HEK293 (cell line): Measurements from ENCODE around the gene CDC20.

Experiments
- EGR2 ChIP-seq: fragments of 450-650 bp; formaldehyde crosslinking; IDR thresholded peaks from 2 replicates; pipeline ENCODE4 v1.5.1; 2016; ENCODE audit warnings: low read depth, missing biosample characterization, missing genetic modification characterization
- FEZF1 ChIP-seq: fragments of 450-650 bp; formaldehyde crosslinking; IDR thresholded peaks from 2 replicates; pipeline ENCODE4 v1.5.1; 2016; ENCODE audit warnings: missing biosample characterization, missing genetic modification characterization
- GLI2 ChIP-seq: fragments of 450-650 bp; formaldehyde crosslinking; IDR thresholded peaks from 2 replicates; pipeline ENCODE4; 2017; ENCODE audit warnings: missing biosample characterization, missing genetic modification characterization, low read depth, borderline replicate concordance
- HOXD13 ChIP-seq: sonication (generic); formaldehyde crosslinking; IDR thresholded peaks from 2 replicates; pipeline ENCODE4 v1.8.0; 2022; ENCODE audit warnings: missing genetic modification reagents, borderline replicate concordance
- WT1 ChIP-seq: fragments of 450-650 bp; formaldehyde crosslinking; IDR thresholded peaks from 2 replicates; pipeline ENCODE4 v1.5.1; 2016; ENCODE audit warnings: missing biosample characterization, missing genetic modification characterization
- ZBTB8A ChIP-seq: fragments of 450-650 bp; formaldehyde crosslinking; IDR thresholded peaks from 2 replicates; pipeline ENCODE4 v1.5.1; 2016; ENCODE audit warnings: missing biosample characterization, missing genetic modification characterization
- ZNF114 ChIP-seq: fragments of 450-650 bp; formaldehyde crosslinking; IDR thresholded peaks from 2 replicates; pipeline ENCODE4 v1.5.0; 2017; ENCODE audit warnings: missing biosample characterization, missing genetic modification characterization
- ZNF132 ChIP-seq: fragments of 450-650 bp; formaldehyde crosslinking; IDR thresholded peaks from 2 replicates; pipeline ENCODE4 v1.5.1; 2017; ENCODE audit warnings: missing biosample characterization, missing genetic modification characterization, borderline replicate concordance
- ZNF140 ChIP-seq: fragments of 450-650 bp; formaldehyde crosslinking; IDR thresholded peaks from 2 replicates; pipeline ENCODE4 v1.5.1; 2016; ENCODE audit warnings: missing biosample characterization, missing genetic modification characterization
- ZNF157 ChIP-seq: fragments of 450-650 bp; formaldehyde crosslinking; IDR thresholded peaks from 2 replicates; pipeline ENCODE4 v1.5.1; 2016; ENCODE audit warnings: missing biosample characterization, missing genetic modification characterization
- ZNF24 ChIP-seq: fragments of 450-650 bp; formaldehyde crosslinking; IDR thresholded peaks from 2 replicates; pipeline ENCODE4 v1.5.1; 2016; ENCODE audit warnings: missing biosample characterization, missing genetic modification characterization
- ZNF266 ChIP-seq: fragments of 450-650 bp; formaldehyde crosslinking; IDR thresholded peaks from 2 replicates; pipeline ENCODE4 v1.5.1; 2016; ENCODE audit warnings: missing biosample characterization, missing genetic modification characterization, low read depth
- ZNF341 ChIP-seq: fragments of 450-650 bp; formaldehyde crosslinking; IDR thresholded peaks from 2 replicates; pipeline ENCODE4; 2016; ENCODE audit warnings: low read depth, missing biosample characterization, missing genetic modification characterization
- ZNF391 ChIP-seq: fragments of 450-650 bp; formaldehyde crosslinking; IDR thresholded peaks from 2 replicates; pipeline ENCODE4 v1.5.1; 2016; ENCODE audit warnings: low read depth, missing biosample characterization, missing genetic modification characterization, borderline replicate concordance
- ZNF544 ChIP-seq: fragments of 450-650 bp; formaldehyde crosslinking; IDR thresholded peaks from 2 replicates; pipeline ENCODE4 v1.5.0; 2017; ENCODE audit warnings: missing biosample characterization, missing genetic modification characterization
- ZNF555 ChIP-seq: fragments of 450-650 bp; formaldehyde crosslinking; conservative IDR thresholded peaks from 2 replicates; pipeline ENCODE4 v1.5.1; 2017; ENCODE audit warnings: missing biosample characterization, mild to moderate bottlenecking, missing genetic modification characterization, inconsistent platforms
- ZNF558 ChIP-seq: fragments of 450-650 bp; formaldehyde crosslinking; IDR thresholded peaks from 2 replicates; pipeline ENCODE4 v1.5.1; 2016; ENCODE audit warnings: missing biosample characterization, missing genetic modification characterization
- ZNF561 ChIP-seq: fragments of 450-650 bp; IDR thresholded peaks from 2 replicates; pipeline ENCODE4 v1.5.1; 2018; ENCODE audit warnings: missing biosample characterization, missing genetic modification characterization, borderline replicate concordance
- ZNF623 ChIP-seq: fragments of 450-650 bp; formaldehyde crosslinking; IDR thresholded peaks from 2 replicates; pipeline ENCODE4 v1.5.1; 2016; ENCODE audit warnings: missing biosample characterization, missing genetic modification characterization
- ZNF626 ChIP-seq: fragments of 450-650 bp; sonication (Bioruptor Pico); formaldehyde crosslinking; IDR thresholded peaks from 2 replicates; pipeline ENCODE4 v1.5.1; 2018; ENCODE audit warnings: missing biosample characterization, missing genetic modification characterization, inconsistent platforms
- ZNF677 ChIP-seq: fragments of 450-650 bp; IDR thresholded peaks from 2 replicates; pipeline ENCODE4 v1.5.0; 2018; ENCODE audit warnings: missing biosample characterization, mild to moderate bottlenecking, missing genetic modification characterization, moderate library complexity
- ZNF776 ChIP-seq: fragments of 450-650 bp; formaldehyde crosslinking; IDR thresholded peaks from 2 replicates; pipeline ENCODE4 v1.5.0; 2017; ENCODE audit warnings: missing biosample characterization, missing genetic modification characterization, borderline replicate concordance
- ZNF830 ChIP-seq: fragments of 450-650 bp; IDR thresholded peaks from 2 replicates; pipeline ENCODE4 v1.5.0; 2018; ENCODE audit warnings: missing biosample characterization, missing genetic modification characterization, low read depth, mild to moderate bottlenecking, moderate library complexity
- TF ChIP-seq, protein P1 (sequence below): fragments of 450-650 bp; formaldehyde crosslinking; IDR thresholded peaks from 2 replicates; pipeline ENCODE4; 2016; ENCODE audit warnings: missing biosample characterization, missing genetic modification characterization
- TF ChIP-seq, protein P2 (sequence below): fragments of 450-650 bp; formaldehyde crosslinking; IDR thresholded peaks from 2 replicates; pipeline ENCODE4 v1.5.1; 2016; ENCODE audit warnings: missing biosample characterization, missing genetic modification characterization
- TF ChIP-seq, protein P3 (sequence below): fragments of 450-650 bp; formaldehyde crosslinking; IDR thresholded peaks from 2 replicates; pipeline ENCODE4 v1.5.1; 2016; ENCODE audit warnings: missing biosample characterization, missing genetic modification characterization
- TF ChIP-seq, protein P4 (sequence below): fragments of 450-650 bp; formaldehyde crosslinking; IDR thresholded peaks from 2 replicates; pipeline ENCODE4 v1.5.1; 2016; ENCODE audit warnings: missing biosample characterization, missing genetic modification characterization
- TF ChIP-seq, protein P5 (sequence below): fragments of 450-650 bp; formaldehyde crosslinking; IDR thresholded peaks from 2 replicates; pipeline ENCODE4 v1.5.1; 2016; ENCODE audit warnings: missing biosample characterization, missing genetic modification characterization
- TF ChIP-seq, protein P6 (sequence below): fragments of 450-650 bp; formaldehyde crosslinking; IDR thresholded peaks from 2 replicates; pipeline ENCODE4 v1.5.1; 2016; ENCODE audit warnings: missing biosample characterization, missing genetic modification characterization, borderline replicate concordance
- TF ChIP-seq, protein P7 (sequence below): fragments of 450-650 bp; formaldehyde crosslinking; IDR thresholded peaks from 2 replicates; pipeline ENCODE4 v1.5.1; 2017; ENCODE audit warnings: missing biosample characterization, mild to moderate bottlenecking, missing genetic modification characterization, moderate library complexity
- TF ChIP-seq, protein P8 (sequence below): fragments of 450-650 bp; formaldehyde crosslinking; IDR thresholded peaks from 2 replicates; pipeline ENCODE4 v1.5.1; 2016; ENCODE audit warnings: missing biosample characterization, missing genetic modification characterization

CDC20 gene

DNA sequence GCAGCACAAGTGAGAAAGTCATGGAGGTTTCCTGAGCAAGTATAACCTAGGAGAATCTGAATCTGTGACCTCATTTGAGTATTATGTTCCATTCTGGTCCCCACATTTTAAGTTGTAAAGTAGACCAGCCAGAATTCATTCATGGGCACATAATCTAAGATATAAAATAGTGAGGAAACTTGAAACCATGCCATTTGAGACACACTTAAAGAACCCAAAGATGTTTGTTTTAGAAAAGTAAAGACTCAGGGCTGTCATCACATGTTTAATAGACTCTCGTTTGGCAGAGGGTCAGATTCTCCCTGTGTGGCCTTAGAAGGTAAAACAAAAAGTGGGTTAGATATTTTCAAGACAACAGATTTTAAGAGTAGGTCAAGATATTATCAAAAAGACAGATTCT lies 37.3 kb downstream of the CDC20 start (continued):
- TF ChIP-seq, protein P1, sequence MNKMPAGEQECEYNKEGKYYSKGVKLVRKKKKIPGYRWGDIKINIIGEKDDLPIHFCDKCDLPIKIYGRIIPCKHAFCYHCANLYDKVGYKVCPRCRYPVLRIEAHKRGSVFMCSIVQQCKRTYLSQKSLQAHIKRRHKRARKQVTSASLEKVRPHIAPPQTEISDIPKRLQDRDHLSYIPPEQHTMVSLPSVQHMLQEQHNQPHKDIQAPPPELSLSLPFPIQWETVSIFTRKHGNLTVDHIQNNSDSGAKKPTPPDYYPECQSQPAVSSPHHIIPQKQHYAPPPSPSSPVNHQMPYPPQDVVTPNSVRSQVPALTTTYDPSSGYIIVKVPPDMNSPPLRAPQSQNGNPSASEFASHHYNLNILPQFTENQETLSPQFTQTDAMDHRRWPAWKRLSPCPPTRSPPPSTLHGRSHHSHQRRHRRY: no peak
- TF ChIP-seq ZNF391 (tag by site-specific recombination) (0 out of 2 replicates have a peak, but pooled peaks have one; percentile 26), ZNF555 (tag by site-specific recombination) (no peak), ZNF114 (no peak), ZNF830 (no peak), ZNF561 (tag by site-specific recombination) (peak; percentile 66; the same call in 1 of the 2 replicates), ZNF157 (tag by site-specific recombination) (no peak), GLI2 (tag by site-specific recombination) (no peak), ZNF776 (tag by site-specific recombination) (no peak), ZNF266 (no peak), ZNF623 (no peak), ZNF626 (tag by site-specific recombination) (no peak), HOXD13 (no peak), WT1 (tag by site-specific recombination) (peak; percentile 66; the same call in 1 of the 2 replicates), EGR2 (tag by site-specific recombination) (no peak), ZNF24 (tag by site-specific recombination) (no peak), ZNF132 (no peak), ZNF341 (tag by site-specific recombination) (no peak), ZBTB8A (tag by site-specific recombination) (no peak; the same call in 1 of the 2 replicates), ZNF544 (tag by site-specific recombination) (no peak), ZNF677 (no peak), ZNF558 (tag by site-specific recombination) (no peak), FEZF1 (tag by site-specific recombination) (peak; percentile 89), ZNF140 (tag by site-specific recombination) (no peak)
- TF ChIP-seq, protein P2, sequence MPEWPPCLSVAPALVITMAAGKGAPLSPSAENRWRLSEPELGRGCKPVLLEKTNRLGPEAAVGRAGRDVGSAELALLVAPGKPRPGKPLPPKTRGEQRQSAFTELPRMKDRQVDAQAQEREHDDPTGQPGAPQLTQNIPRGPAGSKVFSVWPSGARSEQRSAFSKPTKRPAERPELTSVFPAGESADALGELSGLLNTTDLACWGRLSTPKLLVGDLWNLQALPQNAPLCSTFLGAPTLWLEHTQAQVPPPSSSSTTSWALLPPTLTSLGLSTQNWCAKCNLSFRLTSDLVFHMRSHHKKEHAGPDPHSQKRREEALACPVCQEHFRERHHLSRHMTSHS (tag by site-specific recombination): no peak
- TF ChIP-seq, protein P3, sequence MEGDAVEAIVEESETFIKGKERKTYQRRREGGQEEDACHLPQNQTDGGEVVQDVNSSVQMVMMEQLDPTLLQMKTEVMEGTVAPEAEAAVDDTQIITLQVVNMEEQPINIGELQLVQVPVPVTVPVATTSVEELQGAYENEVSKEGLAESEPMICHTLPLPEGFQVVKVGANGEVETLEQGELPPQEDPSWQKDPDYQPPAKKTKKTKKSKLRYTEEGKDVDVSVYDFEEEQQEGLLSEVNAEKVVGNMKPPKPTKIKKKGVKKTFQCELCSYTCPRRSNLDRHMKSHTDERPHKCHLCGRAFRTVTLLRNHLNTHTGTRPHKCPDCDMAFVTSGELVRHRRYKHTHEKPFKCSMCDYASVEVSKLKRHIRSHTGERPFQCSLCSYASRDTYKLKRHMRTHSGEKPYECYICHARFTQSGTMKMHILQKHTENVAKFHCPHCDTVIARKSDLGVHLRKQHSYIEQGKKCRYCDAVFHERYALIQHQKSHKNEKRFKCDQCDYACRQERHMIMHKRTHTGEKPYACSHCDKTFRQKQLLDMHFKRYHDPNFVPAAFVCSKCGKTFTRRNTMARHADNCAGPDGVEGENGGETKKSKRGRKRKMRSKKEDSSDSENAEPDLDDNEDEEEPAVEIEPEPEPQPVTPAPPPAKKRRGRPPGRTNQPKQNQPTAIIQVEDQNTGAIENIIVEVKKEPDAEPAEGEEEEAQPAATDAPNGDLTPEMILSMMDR: no peak
- TF ChIP-seq, protein P4, sequence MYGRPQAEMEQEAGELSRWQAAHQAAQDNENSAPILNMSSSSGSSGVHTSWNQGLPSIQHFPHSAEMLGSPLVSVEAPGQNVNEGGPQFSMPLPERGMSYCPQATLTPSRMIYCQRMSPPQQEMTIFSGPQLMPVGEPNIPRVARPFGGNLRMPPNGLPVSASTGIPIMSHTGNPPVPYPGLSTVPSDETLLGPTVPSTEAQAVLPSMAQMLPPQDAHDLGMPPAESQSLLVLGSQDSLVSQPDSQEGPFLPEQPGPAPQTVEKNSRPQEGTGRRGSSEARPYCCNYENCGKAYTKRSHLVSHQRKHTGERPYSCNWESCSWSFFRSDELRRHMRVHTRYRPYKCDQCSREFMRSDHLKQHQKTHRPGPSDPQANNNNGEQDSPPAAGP: no peak
- TF ChIP-seq, protein P5, sequence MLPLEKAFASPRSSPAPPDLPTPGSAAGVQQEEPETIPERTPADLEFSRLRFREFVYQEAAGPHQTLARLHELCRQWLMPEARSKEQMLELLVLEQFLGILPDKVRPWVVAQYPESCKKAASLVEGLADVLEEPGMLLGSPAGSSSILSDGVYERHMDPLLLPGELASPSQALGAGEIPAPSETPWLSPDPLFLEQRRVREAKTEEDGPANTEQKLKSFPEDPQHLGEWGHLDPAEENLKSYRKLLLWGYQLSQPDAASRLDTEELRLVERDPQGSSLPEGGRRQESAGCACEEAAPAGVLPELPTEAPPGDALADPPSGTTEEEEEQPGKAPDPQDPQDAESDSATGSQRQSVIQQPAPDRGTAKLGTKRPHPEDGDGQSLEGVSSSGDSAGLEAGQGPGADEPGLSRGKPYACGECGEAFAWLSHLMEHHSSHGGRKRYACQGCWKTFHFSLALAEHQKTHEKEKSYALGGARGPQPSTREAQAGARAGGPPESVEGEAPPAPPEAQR (tag by site-specific recombination): no peak
- TF ChIP-seq, protein P6, sequence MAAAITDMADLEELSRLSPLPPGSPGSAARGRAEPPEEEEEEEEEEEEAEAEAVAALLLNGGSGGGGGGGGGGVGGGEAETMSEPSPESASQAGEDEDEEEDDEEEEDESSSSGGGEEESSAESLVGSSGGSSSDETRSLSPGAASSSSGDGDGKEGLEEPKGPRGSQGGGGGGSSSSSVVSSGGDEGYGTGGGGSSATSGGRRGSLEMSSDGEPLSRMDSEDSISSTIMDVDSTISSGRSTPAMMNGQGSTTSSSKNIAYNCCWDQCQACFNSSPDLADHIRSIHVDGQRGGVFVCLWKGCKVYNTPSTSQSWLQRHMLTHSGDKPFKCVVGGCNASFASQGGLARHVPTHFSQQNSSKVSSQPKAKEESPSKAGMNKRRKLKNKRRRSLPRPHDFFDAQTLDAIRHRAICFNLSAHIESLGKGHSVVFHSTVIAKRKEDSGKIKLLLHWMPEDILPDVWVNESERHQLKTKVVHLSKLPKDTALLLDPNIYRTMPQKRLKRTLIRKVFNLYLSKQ (tag by site-specific recombination): no peak
- TF ChIP-seq, protein P7, sequence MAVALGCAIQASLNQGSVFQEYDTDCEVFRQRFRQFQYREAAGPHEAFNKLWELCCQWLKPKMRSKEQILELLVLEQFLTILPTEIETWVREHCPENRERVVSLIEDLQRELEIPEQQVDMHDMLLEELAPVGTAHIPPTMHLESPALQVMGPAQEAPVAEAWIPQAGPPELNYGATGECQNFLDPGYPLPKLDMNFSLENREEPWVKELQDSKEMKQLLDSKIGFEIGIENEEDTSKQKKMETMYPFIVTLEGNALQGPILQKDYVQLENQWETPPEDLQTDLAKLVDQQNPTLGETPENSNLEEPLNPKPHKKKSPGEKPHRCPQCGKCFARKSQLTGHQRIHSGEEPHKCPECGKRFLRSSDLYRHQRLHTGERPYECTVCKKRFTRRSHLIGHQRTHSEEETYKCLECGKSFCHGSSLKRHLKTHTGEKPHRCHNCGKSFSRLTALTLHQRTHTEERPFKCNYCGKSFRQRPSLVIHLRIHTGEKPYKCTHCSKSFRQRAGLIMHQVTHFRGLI: no peak
- TF ChIP-seq, protein P8, sequence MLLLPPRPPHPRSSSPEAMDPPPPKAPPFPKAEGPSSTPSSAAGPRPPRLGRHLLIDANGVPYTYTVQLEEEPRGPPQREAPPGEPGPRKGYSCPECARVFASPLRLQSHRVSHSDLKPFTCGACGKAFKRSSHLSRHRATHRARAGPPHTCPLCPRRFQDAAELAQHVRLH: peak; percentile 81
